ENCODE results near the gene PLAAT2. TPM values are rescaled to one million over a fixed set of nuclear protein-coding genes. Genes with fewer than 3 reads are reported as not detected.
"Not testable (repeated sequence)": the region's sequence is repeated elsewhere in the genome, so short reads cannot be mapped to it uniquely, and the experiment has no call there.

PLAAT2 gene
- total and polyA plus RNA-seq, 2 of the 13 experiments (the other 11 are each of a cell fraction or from before 2014, with no cell fraction given), result 0.22 TPM; not detected in 1

DNA sequence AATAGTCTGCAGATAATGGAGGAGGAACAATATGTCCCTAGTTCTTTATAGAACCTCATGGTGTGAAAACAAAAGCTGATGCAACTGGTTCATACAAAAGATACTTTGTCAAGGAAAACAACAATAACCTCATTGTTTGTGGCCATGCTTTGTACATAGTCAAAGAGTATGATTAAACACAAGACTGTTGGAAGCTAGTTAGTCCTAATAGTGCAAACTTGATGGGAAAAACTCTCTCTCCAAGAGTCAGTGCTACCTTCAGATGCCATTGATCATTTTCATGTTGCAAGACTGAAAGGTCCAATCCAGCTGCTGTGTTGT lies 20.1 kb upstream of the PLAAT2 start (continued):
- no peak for TF ChIP-seq TFDP2 (CRISPR knock-in tag; IDR thresholded peaks at IDR 0.05)
- no peak for TF ChIP-seq NFIB (CRISPR knock-in tag; IDR thresholded peaks at IDR 0.05; ENCODE audit: borderline replicate concordance)
- TF ChIP-seq ZSCAN29 (CRISPR knock-in tag; conservative IDR thresholded peaks at IDR 0.05), result no peak
- no peak for TF ChIP-seq ZNF138 (CRISPR knock-in tag; IDR thresholded peaks at IDR 0.05; ENCODE audit: low read depth)
- 0 out of 2 replicates have a peak, but pooled peaks have one; percentile 23 for TF ChIP-seq ZNF629 (CRISPR knock-in tag; conservative IDR thresholded peaks at IDR 0.05)
- TF ChIP-seq, protein P1, sequence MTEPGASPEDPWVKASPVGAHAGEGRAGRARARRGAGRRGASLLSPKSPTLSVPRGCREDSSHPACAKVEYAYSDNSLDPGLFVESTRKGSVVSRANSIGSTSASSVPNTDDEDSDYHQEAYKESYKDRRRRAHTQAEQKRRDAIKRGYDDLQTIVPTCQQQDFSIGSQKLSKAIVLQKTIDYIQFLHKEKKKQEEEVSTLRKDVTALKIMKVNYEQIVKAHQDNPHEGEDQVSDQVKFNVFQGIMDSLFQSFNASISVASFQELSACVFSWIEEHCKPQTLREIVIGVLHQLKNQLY (CRISPR knock-in tag; IDR thresholded peaks at IDR 0.05), result no peak
- TF ChIP-seq ATF4 (CRISPR knock-in tag; IDR thresholded peaks at IDR 0.05), result peak in 1 of 2 experiments; percentile 91; a peak in 2 of 4 replicates
- TF ChIP-seq CEBPZ (IDR thresholded peaks at IDR 0.05; ENCODE audit: low read length), result no peak
- TF ChIP-seq, protein P2, sequence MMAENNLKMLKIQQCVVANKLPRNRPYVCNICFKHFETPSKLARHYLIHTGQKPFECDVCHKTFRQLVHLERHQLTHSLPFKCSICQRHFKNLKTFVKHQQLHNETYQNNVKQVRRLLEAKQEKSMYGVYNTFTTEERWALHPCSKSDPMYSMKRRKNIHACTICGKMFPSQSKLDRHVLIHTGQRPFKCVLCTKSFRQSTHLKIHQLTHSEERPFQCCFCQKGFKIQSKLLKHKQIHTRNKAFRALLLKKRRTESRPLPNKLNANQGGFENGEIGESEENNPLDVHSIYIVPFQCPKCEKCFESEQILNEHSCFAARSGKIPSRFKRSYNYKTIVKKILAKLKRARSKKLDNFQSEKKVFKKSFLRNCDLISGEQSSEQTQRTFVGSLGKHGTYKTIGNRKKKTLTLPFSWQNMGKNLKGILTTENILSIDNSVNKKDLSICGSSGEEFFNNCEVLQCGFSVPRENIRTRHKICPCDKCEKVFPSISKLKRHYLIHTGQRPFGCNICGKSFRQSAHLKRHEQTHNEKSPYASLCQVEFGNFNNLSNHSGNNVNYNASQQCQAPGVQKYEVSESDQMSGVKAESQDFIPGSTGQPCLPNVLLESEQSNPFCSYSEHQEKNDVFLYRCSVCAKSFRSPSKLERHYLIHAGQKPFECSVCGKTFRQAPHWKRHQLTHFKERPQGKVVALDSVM (CRISPR knock-in tag; IDR thresholded peaks at IDR 0.05), result no peak
- TF ChIP-seq SOX13 (IDR thresholded peaks at IDR 0.05), result peak; percentile 54; the same call in 1 of the 2 replicates
- peak in 1 of 2 experiments; percentile 99; a peak in 2 of 4 replicates for TF ChIP-seq SOX13 (CRISPR knock-in tag; conservative IDR thresholded peaks at IDR 0.05 in 1 of 2, IDR thresholded peaks at IDR 0.05 in 1 of 2)
- no peak for TF ChIP-seq ZNF546 (CRISPR knock-in tag; conservative IDR thresholded peaks at IDR 0.05)
- TF ChIP-seq POLR2AphosphoS5 (IDR thresholded peaks at IDR 0.05; ENCODE audit: low read depth, low read length), result no peak
- no peak for TF ChIP-seq ZNF850 (CRISPR knock-in tag; conservative IDR thresholded peaks at IDR 0.05)
- TF ChIP-seq SOX5 (CRISPR knock-in tag; IDR thresholded peaks at IDR 0.05; ENCODE audit: borderline replicate concordance), result peak; percentile 96

DNA sequence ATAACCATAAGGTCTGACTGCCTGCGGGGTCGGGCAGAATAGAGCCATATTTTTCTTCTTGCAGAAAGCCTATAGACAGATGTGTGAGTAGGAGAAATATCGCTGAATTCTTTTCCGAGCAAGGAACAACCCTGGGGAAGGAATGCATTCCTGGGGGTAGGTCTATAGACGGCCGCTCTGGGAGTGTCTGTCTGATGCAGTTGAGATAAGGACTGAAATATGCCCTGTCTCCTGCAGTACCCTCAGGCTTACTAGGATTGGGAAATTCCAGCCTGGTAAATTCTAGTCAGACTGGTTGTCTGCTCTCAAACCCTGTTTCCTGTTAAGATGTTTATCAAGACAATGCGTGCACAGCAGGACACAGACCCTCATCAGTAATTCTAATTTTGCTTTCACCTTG lies 18.0 kb upstream of the PLAAT2 start:
- 83% methylated on average over 7 of the region's 7 CpGs for WGBS (ENCODE audit: low lambda C conversion rate)
- FAIRE-seq; DNase-seq (ENCODE audit: low spot score); H3K9ac ChIP-seq (ENCODE audit: insufficient read depth, low read depth, low read length); H3K27ac ChIP-seq (ENCODE audit: extremely low read length, insufficient read depth, low read length); H3K4me2 ChIP-seq (ENCODE audit: low read depth, low read length); H3K79me2 ChIP-seq (ENCODE audit: insufficient read depth, low read length); H2AFZ ChIP-seq (ENCODE audit: low read length); CTCF ChIA-PET (ENCODE audit: low intra/inter-chr PET ratio, low total read pairs); in situ Hi-C loops (cut with HindIII; ENCODE audit: extremely low pct_ligation_motif_present, low pct_unique_long_range_greater_than_20kb); H3K36me3 ChIP-seq (replicated peaks in 1 of 2; ENCODE audit: control insufficient read depth in 1 of 2, insufficient read depth in 2 of 2, low read length in 2 of 2); H4K20me1 ChIP-seq (ENCODE audit: insufficient read depth, low read length); H3K4me3 ChIP-seq (replicated peaks in 1 of 3; ENCODE audit: insufficient read depth in 1 of 3, low read depth in 2 of 3, low read length in 3 of 3); BruUV-seq (replicated peaks); H3K27me3 ChIP-seq (ENCODE audit: control insufficient read depth in 1 of 2, insufficient read depth in 2 of 2, low read length in 2 of 2); POLR2A ChIA-PET; ATAC-seq; intact Hi-C loops (cut with micrococcal nuclease; ENCODE audit: unreplicated experiment): not testable (repeated sequence)
- Histone ChIP-seq H3K4me1 (ENCODE audit: insufficient read depth, low read length) (peaks cover 20% of the 10 kb centered on the region), H3K9me3 (ENCODE audit: low read length) (peaks cover 15% of the 10 kb centered on the region)
